CD8-positive, alpha-beta memory T cell (primary cell): Measurements from ENCODE around the gene LYRM4. TPM values are rescaled to one million over a fixed set of nuclear protein-coding genes. Genes with fewer than 3 reads are reported as not detected.

Experiments
- CTCF ChIA-PET: fragments of 350-600 bp; sonication (Branson Sonifier 250); formaldehyde crosslinking; loops from one replicate; lab custom pipeline; 2021; ENCODE audit warnings: antibody characterized with exemption; lab: Charles Lee
- POLR2A ChIA-PET: fragments of 350-600 bp; sonication (Branson Sonifier 250); formaldehyde crosslinking; loops from one replicate; lab custom pipeline; 2021; ENCODE audit warnings: antibody characterized with exemption; lab: Charles Lee
- DNase-seq, 5 donors: peaks; one replicate each; pipeline versions ENCODE4 v3.0.0 to v3.0.0-alpha.2; 2020 to 2022; ENCODE audit warnings: mixed read lengths in 1 of 5
- H3K27ac ChIP-seq: one replicate; pipeline ENCODE4 v1.7.0; 2013; ENCODE audit warnings: low read depth, mild to moderate bottlenecking, low read length, moderate library complexity
- H3K27me3 ChIP-seq: 2 replicates; pipeline ENCODE4 v1.7.0; 2013; ENCODE audit warnings: low read length, mild to moderate bottlenecking; ENCODE audit not compliant: insufficient read depth, poor library complexity, severe bottlenecking
- H3K36me3 ChIP-seq: 2 replicates; pipeline ENCODE4 v1.7.0; 2013; ENCODE audit warnings: mild to moderate bottlenecking, low read length, moderate library complexity; ENCODE audit not compliant: insufficient read depth
- H3K4me1 ChIP-seq: 2 replicates; pipeline ENCODE4 v1.7.0; 2013; ENCODE audit warnings: mild to moderate bottlenecking, low read length, moderate library complexity; ENCODE audit not compliant: insufficient read depth
- H3K4me3 ChIP-seq: 2 replicates; pipeline ENCODE4 v1.7.0; 2013; ENCODE audit warnings: mild to moderate bottlenecking, low read length
- H3K9me3 ChIP-seq: 2 replicates; pipeline ENCODE4 v1.7.0; 2013; ENCODE audit warnings: mild to moderate bottlenecking, low read length
- H3K27ac Mint-ChIP-seq, 8 donors: one replicate each; pipeline ENCODE4 v1.8.0; 2020 to 2021; ENCODE audit warnings: mixed read lengths in 8 of 8, mild to moderate bottlenecking in 6 of 8, inconsistent platforms in 3 of 8, moderate library complexity in 3 of 8
- H3K27me3 Mint-ChIP-seq, 2 donors: one replicate each; pipeline ENCODE4 v1.8.0; 2020 to 2021; ENCODE audit warnings: mixed read lengths in 2 of 2, mild to moderate bottlenecking in 1 of 2, moderate library complexity in 1 of 2
- H3K36me3 Mint-ChIP-seq, 3 donors: one replicate each; pipeline ENCODE4 v1.8.0; 2020 to 2021; ENCODE audit warnings: mixed read lengths in 3 of 3, inconsistent platforms in 1 of 3, mild to moderate bottlenecking in 1 of 3
- H3K4me1 Mint-ChIP-seq, 3 donors: one replicate each; pipeline ENCODE4 v1.8.0; 2020 to 2021; ENCODE audit warnings: mixed read lengths in 3 of 3, inconsistent platforms in 1 of 3, mild to moderate bottlenecking in 1 of 3
- H3K4me3 Mint-ChIP-seq, 7 donors: one replicate each; pipeline ENCODE4 v1.8.0; 2020 to 2021; ENCODE audit warnings: mixed read lengths in 7 of 7, mild to moderate bottlenecking in 6 of 7, moderate library complexity in 4 of 7, inconsistent platforms in 2 of 7
- H3K9me3 Mint-ChIP-seq, 5 donors: one replicate each; pipeline ENCODE4 v1.8.0; 2020 to 2022; ENCODE audit warnings: mixed read lengths in 5 of 5, mild to moderate bottlenecking in 3 of 5, moderate library complexity in 2 of 5, inconsistent platforms in 1 of 5
- polyA plus RNA-seq: library from polyadenylated mRNA; unstranded; fragments of 300-500 nt; fragmentation: Illumina TruSeq; gene quantifications from one replicate; pipeline ENCODE4 v1.2.3, GENCODE V29; 2021
- total RNA-seq, 2 experiments: library from RNA; stranded (reverse); gene quantifications; one replicate each; pipeline ENCODE4 v1.2.3, GENCODE V29; 2021

LYRM4 gene
- total and polyA plus RNA-seq, 3 experiments from 2014 or later: 26.5 to 58.2 (median 55.1) TPM

DNA sequence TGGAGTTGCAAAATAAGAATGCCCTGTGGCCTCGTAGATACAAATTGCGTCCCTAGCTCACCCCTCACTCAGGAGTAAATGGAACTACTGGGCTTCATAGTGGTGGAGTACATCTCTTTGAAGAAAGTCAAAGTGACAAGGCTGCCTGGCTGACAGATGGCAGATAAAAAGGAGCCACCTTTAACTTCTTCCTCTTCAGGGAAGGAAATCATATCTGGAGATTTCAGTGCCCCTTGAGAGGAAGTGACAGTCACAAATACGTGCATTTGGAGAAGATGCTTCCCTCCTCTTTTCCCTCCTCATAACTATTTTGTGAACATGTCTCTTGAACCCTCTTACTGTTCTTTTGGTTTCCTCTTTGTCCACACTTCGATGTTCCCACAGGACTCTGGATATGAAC, 132.4 kb downstream of the LYRM4 start:
- no peak for DNase-seq
- H3K36me3 ChIP-seq: no peaks in the 10 kb centered on the region
- H3K27ac ChIP-seq: no peak overlapping the region
- ChIA-PET CTCF (interaction anchor here (1.0 kb wide), 1 partner anchor 15 kb away, joined by 3 read pairs; no protein-coding TSS in a partner anchor), POLR2A (no interaction called here)
- no peak overlapping the region for H3K4me3 Mint-ChIP-seq
- H3K9me3 Mint-ChIP-seq: no peaks in the 10 kb centered on the region
- no peak overlapping the region for H3K27ac Mint-ChIP-seq
- H3K27me3 ChIP-seq: no peaks in the 10 kb centered on the region
- H3K4me1 ChIP-seq: no peaks in the 10 kb centered on the region
- no peaks in the 10 kb centered on the region for H3K9me3 ChIP-seq
- peaks cover 0 to 2% (median 0%) of the 10 kb centered on the region in 3 donors for H3K36me3 Mint-ChIP-seq
- H3K4me1 Mint-ChIP-seq: no peaks in the 10 kb centered on the region
- H3K27me3 Mint-ChIP-seq: no peaks in the 10 kb centered on the region
- no peak overlapping the region for H3K4me3 ChIP-seq

DNA sequence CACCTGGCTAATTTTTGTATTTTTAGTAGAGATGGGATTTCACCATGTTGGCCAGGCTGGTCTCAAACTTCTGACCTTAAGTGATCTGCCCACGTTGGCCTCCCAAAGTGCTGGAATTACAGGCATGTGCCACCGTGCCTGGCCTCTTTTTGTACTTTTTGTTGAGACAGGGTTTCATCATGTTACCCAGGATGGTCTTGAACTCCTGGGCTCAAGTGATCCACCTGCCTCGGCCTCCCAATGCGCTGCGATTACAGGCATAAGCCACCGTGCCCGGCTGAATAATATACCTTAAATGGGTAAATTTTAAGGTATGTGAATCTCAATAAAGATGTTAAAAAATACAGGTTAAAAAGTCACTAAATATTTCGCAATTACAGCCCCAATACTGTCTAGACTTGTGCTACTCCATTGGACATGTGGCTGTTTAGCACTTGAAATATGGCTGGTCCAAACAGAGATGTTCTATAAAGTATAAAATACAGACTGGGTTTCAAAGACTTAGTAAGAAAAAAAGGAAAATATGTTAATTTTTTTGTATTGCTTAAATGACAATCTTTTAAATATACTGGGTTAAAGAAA, 133.6 kb downstream of the LYRM4 start:
- no peaks in the 10 kb centered on the region for H3K9me3 Mint-ChIP-seq
- ChIA-PET CTCF (no interaction called here), POLR2A (no interaction called here)
- H3K27ac Mint-ChIP-seq: peak overlapping the region in 1 of 8 donors; percentile 36
- H3K4me1 ChIP-seq: no peaks in the 10 kb centered on the region
- no peaks in the 10 kb centered on the region for H3K9me3 ChIP-seq
- H3K27me3 ChIP-seq: no peaks in the 10 kb centered on the region
- no peaks in the 10 kb centered on the region for H3K27me3 Mint-ChIP-seq
- H3K36me3 Mint-ChIP-seq: peaks cover 0 to 2% (median 0%) of the 10 kb centered on the region in 3 donors
- H3K27ac ChIP-seq: no peak overlapping the region
- DNase-seq: no peak
- no peak overlapping the region for H3K4me3 Mint-ChIP-seq
- no peaks in the 10 kb centered on the region for H3K36me3 ChIP-seq
- no peak overlapping the region for H3K4me3 ChIP-seq
- no peaks in the 10 kb centered on the region for H3K4me1 Mint-ChIP-seq

- no peak for DNase-seq
- no peaks in the 10 kb centered on the region for H3K9me3 ChIP-seq
- ChIA-PET POLR2A (no interaction called here), CTCF (interaction anchor here (0.9 kb wide), 1 partner anchor 18 kb away, joined by 3 read pairs; no protein-coding TSS in a partner anchor)
- H3K36me3 ChIP-seq: no peaks in the 10 kb centered on the region
- no peaks in the 10 kb centered on the region for H3K27me3 ChIP-seq
- no peak overlapping the region for H3K27ac ChIP-seq
- Mint-ChIP-seq H3K27me3 (no peaks in the 10 kb centered on the region), H3K27ac (no peak overlapping the region), H3K36me3 (peaks cover 0 to 2% (median 0%) of the 10 kb centered on the region in 3 donors), H3K4me3 (no peak overlapping the region), H3K4me1 (peaks cover 0 to under 1% (median 0%) of the 10 kb centered on the region in 3 donors), H3K9me3 (no peaks in the 10 kb centered on the region)
- H3K4me3 ChIP-seq: no peak overlapping the region
- H3K4me1 ChIP-seq: no peaks in the 10 kb centered on the region
Observed at GRCh38 chr6:5126214-5126613, 134.5 kb downstream of the LYRM4 start.

- Histone ChIP-seq H3K4me1 (no peaks in the 10 kb centered on the region), H3K36me3 (no peaks in the 10 kb centered on the region), H3K27ac (no peak overlapping the region), H3K9me3 (no peaks in the 10 kb centered on the region), H3K4me3 (no peak overlapping the region), H3K27me3 (no peaks in the 10 kb centered on the region)
- CTCF ChIA-PET: interaction anchor here (0.9 kb wide), 1 partner anchor 18 kb away, joined by 3 read pairs; no protein-coding TSS in a partner anchor
- DNase-seq: no peak
- no peaks in the 10 kb centered on the region for H3K9me3 Mint-ChIP-seq
- peaks cover 0 to 1% (median 0%) of the 10 kb centered on the region in 3 donors for H3K4me1 Mint-ChIP-seq
- POLR2A ChIA-PET: no interaction called here
- no peak overlapping the region for H3K4me3 Mint-ChIP-seq
- H3K36me3 Mint-ChIP-seq: peaks cover 0 to 2% (median 0%) of the 10 kb centered on the region in 3 donors
- no peaks in the 10 kb centered on the region for H3K27me3 Mint-ChIP-seq
- H3K27ac Mint-ChIP-seq: no peak overlapping the region
Observed at GRCh38 chr6:5125152-5126006, 135.4 kb downstream of the LYRM4 start.

- CTCF ChIA-PET: no interaction called here
- Histone ChIP-seq H3K9me3 (no peaks in the 10 kb centered on the region), H3K4me1 (no peaks in the 10 kb centered on the region), H3K27ac (no peak overlapping the region), H3K4me3 (no peak overlapping the region), H3K36me3 (no peaks in the 10 kb centered on the region), H3K27me3 (no peaks in the 10 kb centered on the region)
- peaks cover 0 to 1% (median 0%) of the 10 kb centered on the region in 3 donors for H3K4me1 Mint-ChIP-seq
- POLR2A ChIA-PET: no interaction called here
- H3K27ac Mint-ChIP-seq: peak overlapping the region in 1 of 8 donors; percentile 13
- DNase-seq: no peak
- no peaks in the 10 kb centered on the region for H3K9me3 Mint-ChIP-seq
- H3K27me3 Mint-ChIP-seq: no peaks in the 10 kb centered on the region
- no peak overlapping the region for H3K4me3 Mint-ChIP-seq
- no peaks in the 10 kb centered on the region for H3K36me3 Mint-ChIP-seq
Observed at GRCh38 chr6:5124526-5124925, 136.2 kb downstream of the LYRM4 start.

DNA sequence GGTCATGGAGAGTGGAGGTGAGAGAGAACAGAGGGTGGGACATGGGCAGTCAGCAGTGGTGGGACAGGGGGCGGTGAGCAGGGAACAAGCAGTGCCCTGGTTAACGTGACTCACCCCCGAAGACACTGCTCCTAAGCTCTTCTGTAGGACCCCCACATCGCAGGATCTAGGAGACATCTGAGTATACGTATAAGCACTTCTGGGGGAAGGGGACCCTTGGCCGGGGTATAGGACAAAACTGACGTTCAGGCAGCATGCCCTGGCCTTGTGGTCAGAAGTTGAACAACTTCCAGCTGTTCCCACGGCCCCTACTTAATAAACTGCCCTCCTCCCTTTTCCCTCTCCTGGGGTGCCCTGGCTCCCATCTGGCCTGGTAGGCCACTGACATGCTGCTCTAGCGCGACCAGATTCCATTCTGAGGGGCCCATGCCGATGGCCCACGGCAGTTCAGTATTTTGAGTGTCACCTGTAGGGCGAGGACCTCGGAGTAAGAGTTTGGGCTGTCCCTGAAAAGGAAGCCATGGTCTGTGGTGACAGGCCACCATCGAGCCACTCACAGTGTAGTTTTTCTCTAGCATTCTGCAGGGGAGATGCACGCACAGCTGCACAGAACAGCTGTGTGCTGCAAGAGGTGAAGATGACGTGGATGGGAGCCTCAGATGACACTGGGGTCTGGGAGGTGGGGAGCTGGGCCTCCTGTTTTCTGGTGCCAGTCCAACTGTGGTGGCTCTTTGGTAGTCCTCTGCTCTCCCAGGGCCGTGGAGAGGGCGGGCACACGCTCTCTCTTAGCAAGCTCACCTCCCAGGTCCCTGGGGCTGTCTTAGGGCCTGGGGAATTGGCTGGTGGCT, 137.2 kb downstream of the LYRM4 start:
- H3K4me1 Mint-ChIP-seq: peaks cover 0 to 1% (median 0%) of the 10 kb centered on the region in 3 donors

DNA sequence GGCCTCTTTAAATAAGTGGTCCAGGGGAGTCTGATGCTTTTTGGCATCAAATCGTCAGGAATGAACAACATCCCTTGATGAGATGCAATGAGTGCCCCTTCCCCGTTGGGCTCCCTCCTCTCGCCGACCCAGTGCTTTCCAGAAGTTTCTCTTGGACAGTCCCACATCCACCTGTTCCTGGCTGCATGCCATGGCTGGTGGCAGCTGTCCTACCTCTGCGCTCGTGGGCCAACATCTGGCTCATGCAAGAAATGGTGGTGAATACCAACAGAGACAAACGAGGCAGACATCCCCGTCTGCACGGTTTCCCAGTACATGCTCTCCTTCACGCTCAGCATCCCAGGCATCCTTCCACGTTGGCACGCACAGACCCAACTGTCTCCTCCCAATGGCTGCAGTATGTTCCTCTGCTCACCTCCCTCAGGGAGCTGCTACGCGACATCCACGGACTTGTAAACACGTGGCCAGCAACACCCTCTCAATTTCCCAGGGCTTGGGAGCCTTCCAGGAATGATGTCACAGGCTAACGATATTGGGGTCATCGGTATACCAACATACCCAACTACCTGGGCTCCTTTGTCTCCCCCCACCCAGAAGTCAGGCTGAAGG, 138.1 kb downstream of the LYRM4 start:
- Histone ChIP-seq H3K27ac (no peak overlapping the region), H3K4me1 (no peaks in the 10 kb centered on the region), H3K9me3 (no peaks in the 10 kb centered on the region), H3K36me3 (no peaks in the 10 kb centered on the region), H3K27me3 (no peaks in the 10 kb centered on the region), H3K4me3 (no peak overlapping the region)
- ChIA-PET CTCF (interaction anchor here (1.6 kb wide), 1 partner anchor 21 kb away, joined by 7 read pairs; no protein-coding TSS in a partner anchor), POLR2A (no interaction called here)
- Mint-ChIP-seq H3K4me1 (peaks cover 0 to 1% (median 0%) of the 10 kb centered on the region in 3 donors), H3K36me3 (peaks cover 0 to 1% (median 0%) of the 10 kb centered on the region in 3 donors), H3K27ac (no peak overlapping the region), H3K4me3 (no peak overlapping the region), H3K27me3 (no peaks in the 10 kb centered on the region), H3K9me3 (no peaks in the 10 kb centered on the region)
- no peak for DNase-seq

More for the DNA sequence above, 137.2 kb downstream of the LYRM4 start:
- Histone ChIP-seq H3K27me3 (no peaks in the 10 kb centered on the region), H3K4me3 (no peak overlapping the region), H3K27ac (no peak overlapping the region), H3K9me3 (no peaks in the 10 kb centered on the region), H3K36me3 (no peaks in the 10 kb centered on the region), H3K4me1 (no peaks in the 10 kb centered on the region)
- ChIA-PET CTCF (interaction anchor here (1.6 kb wide), 1 partner anchor 20 kb away, joined by 7 read pairs; no protein-coding TSS in a partner anchor), POLR2A (no interaction called here)
- Mint-ChIP-seq H3K27me3 (no peaks in the 10 kb centered on the region), H3K36me3 (no peaks in the 10 kb centered on the region), H3K9me3 (no peaks in the 10 kb centered on the region), H3K27ac (peak overlapping the region in 1 of 8 donors; percentile 38), H3K4me3 (no peak overlapping the region)
- DNase-seq: no peak
